Smooth muscle cell (in vitro differentiated cells): ENCODE data around the gene AP3B1. TPM values are rescaled to one million over a fixed set of nuclear protein-coding genes. Genes with fewer than 3 reads are reported as not detected.
"Not testable (repeated sequence)": the region's sequence is repeated elsewhere in the genome, so short reads cannot be mapped to it uniquely, and the experiment has no call there.

Experiments
- DNase-seq: peaks from one replicate; lab custom pipeline; 2025; ENCODE audit not compliant: unreplicated experiment; lab: John Stamatoyannopoulos, UW
- H2AFZ ChIP-seq: fragments of 200-600 bp; sonication (generic); 2 replicates; pipeline ENCODE4 v1.6.0; 2016; ENCODE audit warnings: antibody characterized with exemption, low read depth, mild to moderate bottlenecking
- H3F3A ChIP-seq: fragments of 200-600 bp; sonication (generic); 2 replicates; pipeline ENCODE4 v1.6.0; 2017; ENCODE audit warnings: antibody characterized with exemption, low read depth
- H3K27ac ChIP-seq: fragments of 200-600 bp; sonication (generic); 2 replicates; pipeline ENCODE4 v1.5.1; 2016; ENCODE audit warnings: low read depth, mild to moderate bottlenecking
- H3K27me3 ChIP-seq: fragments of 200-600 bp; sonication (generic); 2 replicates; pipeline ENCODE4 v1.6.1; 2016; ENCODE audit warnings: low read depth, mild to moderate bottlenecking
- H3K36me3 ChIP-seq: fragments of 200-600 bp; sonication (generic); 2 replicates; pipeline ENCODE4 v1.5.1; 2016; ENCODE audit warnings: low read depth
- H3K4me1 ChIP-seq: fragments of 200-600 bp; sonication (generic); 2 replicates; pipeline ENCODE4 v1.5.1; 2016; ENCODE audit warnings: low read depth
- H3K4me2 ChIP-seq: fragments of 200-600 bp; sonication (generic); 2 replicates; pipeline ENCODE4 v1.6.0; 2016; ENCODE audit warnings: mild to moderate bottlenecking
- H3K4me3 ChIP-seq: fragments of 200-600 bp; sonication (generic); 2 replicates; pipeline ENCODE4 v1.5.1; 2016; ENCODE audit warnings: mild to moderate bottlenecking
- H3K79me2 ChIP-seq: fragments of 200-600 bp; sonication (generic); 2 replicates; pipeline ENCODE4 v1.6.0; 2016; ENCODE audit warnings: low read depth, mild to moderate bottlenecking
- H3K9ac ChIP-seq: fragments of 200-600 bp; sonication (generic); 2 replicates; pipeline ENCODE4 v1.6.0; 2016; ENCODE audit warnings: low read depth
- H3K9me3 ChIP-seq: fragments of 200-600 bp; sonication (generic); replicated peaks from 2 replicates; pipeline ENCODE4 v1.5.1; 2016; ENCODE audit warnings: low read depth
- H4K20me1 ChIP-seq: fragments of 200-600 bp; sonication (generic); 2 replicates; pipeline ENCODE4 v1.6.0; 2016; ENCODE audit warnings: low read depth
- CTCF ChIP-seq: fragments of 200-600 bp; sonication (generic); IDR thresholded peaks from 2 replicates; pipeline ENCODE4 v1.5.1; 2017; ENCODE audit warnings: borderline replicate concordance, mild to moderate bottlenecking, antibody characterized with exemption; ENCODE audit not compliant: insufficient read depth, poor library complexity, severe bottlenecking
- WGBS: methylation state at CpG from one replicate; pipeline ENCODE4 v1.1.7; 2016; ENCODE audit warnings: low lambda C conversion rate; 5-methylcytosine and 5-hydroxymethylcytosine counted together
- polyA plus RNA-seq: library from polyadenylated mRNA; unstranded; fragments of >200 nt; fragmentation: Nextera tagmentation; extraction: Ambion mirVana; gene quantifications from 2 replicates; pipeline ENCODE4 v1.2.1, GENCODE V29; 2016
- total RNA-seq: library from RNA; depleted of rRNA; stranded (reverse); fragments of >200 nt; gene quantifications from 2 replicates; pipeline ENCODE4 v1.2.3, GENCODE V29; 2014

AP3B1 gene
- total and polyA plus RNA-seq, 2 experiments from 2014 or later = 36.9 to 76.3 TPM

- WGBS = 98% methylated on average over 4 of the region's 4 CpGs
- Histone ChIP-seq H3K27me3 (no peaks in the 10 kb centered on the region), H2AFZ (no peak overlapping the region), H3F3A (no peaks in the 10 kb centered on the region), H3K4me2 (no peak overlapping the region), H3K27ac (no peak overlapping the region), H3K4me1 (no peaks in the 10 kb centered on the region), H4K20me1 (no peaks in the 10 kb centered on the region), H3K9ac (no peak overlapping the region), H3K4me3 (no peak overlapping the region), H3K36me3 (no peaks in the 10 kb centered on the region), H3K9me3 (no peaks in the 10 kb centered on the region), H3K79me2 (no peaks in the 10 kb centered on the region)
- no peak for TF ChIP-seq CTCF
- no peak for DNase-seq
Measured at GRCh38 chr5:78077369-78078068, 217.0 kb downstream of the AP3B1 start.

GRCh38 chr5:78076351-78076750, 218.1 kb downstream of the AP3B1 start:
- no peak overlapping the region for H3K27ac ChIP-seq
- no peaks in the 10 kb centered on the region for H3K4me1 ChIP-seq
- no peaks in the 10 kb centered on the region for H4K20me1 ChIP-seq
- no peaks in the 10 kb centered on the region for H3F3A ChIP-seq
- no peak overlapping the region for H2AFZ ChIP-seq
- no peak overlapping the region for H3K4me2 ChIP-seq
- 75% methylated on average over 2 of the region's 2 CpGs for WGBS
- H3K27me3 ChIP-seq = no peaks in the 10 kb centered on the region
- no peaks in the 10 kb centered on the region for H3K79me2 ChIP-seq
- no peaks in the 10 kb centered on the region for H3K9me3 ChIP-seq
- TF ChIP-seq CTCF = no peak
- no peaks in the 10 kb centered on the region for H3K36me3 ChIP-seq
- H3K4me3 ChIP-seq = no peak overlapping the region
- no peak for DNase-seq
- H3K9ac ChIP-seq = no peak overlapping the region

- DNase-seq = no peak
- WGBS = 98% methylated on average over 3 of the region's 3 CpGs
- H3K4me1 ChIP-seq = no peaks in the 10 kb centered on the region
Measured at GRCh38 chr5:78075301-78075700, 219.2 kb downstream of the AP3B1 start.

GRCh38 chr5:78070691-78071090, 223.8 kb downstream of the AP3B1 start:
- not testable (repeated sequence) for H3F3A ChIP-seq, H3K79me2 ChIP-seq, H3K4me3 ChIP-seq, H3K36me3 ChIP-seq, H3K4me2 ChIP-seq, DNase-seq, H3K27ac ChIP-seq, H4K20me1 ChIP-seq, H3K4me1 ChIP-seq, H3K27me3 ChIP-seq, H3K9ac ChIP-seq, H2AFZ ChIP-seq
- WGBS = 85% methylated on average over 4 of the region's 4 CpGs
- peaks cover 11% of the 10 kb centered on the region for H3K9me3 ChIP-seq

More at GRCh38 chr5:78075301-78075700, 219.2 kb downstream of the AP3B1 start:
- Histone ChIP-seq H3F3A (no peaks in the 10 kb centered on the region), H3K9me3 (no peaks in the 10 kb centered on the region), H3K79me2 (no peaks in the 10 kb centered on the region), H3K4me3 (no peak overlapping the region), H3K9ac (no peak overlapping the region), H4K20me1 (no peaks in the 10 kb centered on the region), H3K36me3 (no peaks in the 10 kb centered on the region), H3K27me3 (no peaks in the 10 kb centered on the region), H2AFZ (no peak overlapping the region), H3K27ac (no peak overlapping the region), H3K4me2 (no peak overlapping the region)
- TF ChIP-seq CTCF = no peak

GRCh38 chr5:78067581-78067980, 226.9 kb downstream of the AP3B1 start:
- H4K20me1 ChIP-seq = not testable (repeated sequence)

GRCh38 chr5:78066722-78067121, 227.8 kb downstream of the AP3B1 start:
- H2AFZ ChIP-seq, H3K79me2 ChIP-seq, H3K4me2 ChIP-seq, H3K36me3 ChIP-seq, H3K4me1 ChIP-seq, H3K4me3 ChIP-seq, H3K27ac ChIP-seq, H3K9ac ChIP-seq, H3F3A ChIP-seq, H4K20me1 ChIP-seq, DNase-seq, H3K27me3 ChIP-seq: not testable (repeated sequence)
- peaks cover 11% of the 10 kb centered on the region for H3K9me3 ChIP-seq
- 97% methylated on average over 5 of the region's 5 CpGs for WGBS

More at GRCh38 chr5:78067581-78067980, 226.9 kb downstream of the AP3B1 start:
- not testable (repeated sequence) for H3K4me3 ChIP-seq, H3F3A ChIP-seq, H3K4me1 ChIP-seq, H3K27me3 ChIP-seq, H2AFZ ChIP-seq, H3K4me2 ChIP-seq, H3K27ac ChIP-seq, H3K36me3 ChIP-seq, H3K9ac ChIP-seq, H3K79me2 ChIP-seq, DNase-seq
- WGBS = 95% methylated on average over 3 of the region's 3 CpGs
- peaks cover 11% of the 10 kb centered on the region for H3K9me3 ChIP-seq
